H9 (cell line): ENCODE measurements around the gene TFAM. TPM values are rescaled to one million over a fixed set of nuclear protein-coding genes. Genes with fewer than 3 reads are reported as not detected.

Experiments used
- DNase-seq: peaks from one replicate; pipeline ENCODE4 v3.0.0-alpha.2; 2017
- H2AFZ ChIP-seq: one replicate; pipeline ENCODE4 v1.6.1; 2013; ENCODE audit warnings: mild to moderate bottlenecking, low read length, control low read depth, moderate library complexity
- H2AK5ac ChIP-seq: 2 replicates; pipeline ENCODE4 v1.6.1; 2013; ENCODE audit warnings: low read length, control low read depth, mixed read lengths; ENCODE audit not compliant: insufficient read length
- H2BK120ac ChIP-seq: one replicate; pipeline ENCODE4 v1.6.1; 2013; ENCODE audit warnings: low read depth, mild to moderate bottlenecking, low read length, control low read depth, inconsistent platforms; ENCODE audit not compliant: poor library complexity, severe bottlenecking
- H2BK12ac ChIP-seq: 2 replicates; pipeline ENCODE4 v1.6.1; 2013; ENCODE audit warnings: low read length, control low read depth, mixed read lengths, low read depth; ENCODE audit not compliant: insufficient read length
- H2BK15ac ChIP-seq: 2 replicates; pipeline ENCODE4 v1.6.1; 2013; ENCODE audit warnings: low read depth, low read length, control low read depth
- H2BK20ac ChIP-seq: one replicate; pipeline ENCODE4 v1.6.1; 2013; ENCODE audit warnings: low read depth, mild to moderate bottlenecking, low read length, control low read depth, inconsistent platforms; ENCODE audit not compliant: poor library complexity, severe bottlenecking
- H2BK5ac ChIP-seq: 2 replicates; pipeline ENCODE4 v1.6.1; 2013; ENCODE audit warnings: low read length, control low read depth, mixed read lengths; ENCODE audit not compliant: insufficient read length
- H3K14ac ChIP-seq: 2 replicates; pipeline ENCODE4 v1.6.1; 2013; ENCODE audit warnings: low read length, control low read depth; ENCODE audit not compliant: insufficient read depth
- H3K18ac ChIP-seq: 2 replicates; pipeline ENCODE4 v1.6.1; 2013; ENCODE audit warnings: low read depth, mild to moderate bottlenecking, mixed read lengths, low read length, control low read depth; ENCODE audit not compliant: insufficient read length
- H3K23ac ChIP-seq: 2 replicates; pipeline ENCODE4 v1.6.1; 2013; ENCODE audit warnings: low read length, control low read depth, mixed read lengths, low read depth; ENCODE audit not compliant: insufficient read length
- H3K23me2 ChIP-seq: 2 replicates; pipeline ENCODE4 v1.6.1; 2013; ENCODE audit warnings: low read depth, mild to moderate bottlenecking, mixed read lengths, low read length, control low read depth; ENCODE audit not compliant: insufficient read length, poor library complexity, severe bottlenecking
- H3K27ac ChIP-seq: 2 replicates; pipeline ENCODE4 v1.5.1; 2013; ENCODE audit warnings: low read length, control low read depth, mixed read lengths, low read depth; ENCODE audit not compliant: insufficient read length
- H3K27me3 ChIP-seq: 2 replicates; pipeline ENCODE4 v1.6.1; 2013; ENCODE audit warnings: low read length, control low read depth, inconsistent platforms; ENCODE audit not compliant: insufficient read depth
- H3K4ac ChIP-seq: 2 replicates; pipeline ENCODE4 v1.6.1; 2013; ENCODE audit warnings: low read depth, mild to moderate bottlenecking, control low read depth, inconsistent platforms, low read length, moderate library complexity
- H3K4me1 ChIP-seq: 2 replicates; pipeline ENCODE4 v1.6.1; 2013; ENCODE audit warnings: low read length, control low read depth, inconsistent platforms; ENCODE audit not compliant: insufficient read depth
- H3K4me2 ChIP-seq: 2 replicates; pipeline ENCODE4 v1.6.1; 2013; ENCODE audit warnings: low read length, control low read depth, mixed read lengths; ENCODE audit not compliant: insufficient read length, insufficient read depth
- H3K56ac ChIP-seq: 2 replicates; pipeline ENCODE4 v1.6.1; 2013; ENCODE audit warnings: low read depth, mild to moderate bottlenecking, mixed read lengths, low read length, control low read depth; ENCODE audit not compliant: insufficient read length
- H3K79me1 ChIP-seq: 2 replicates; pipeline ENCODE4 v1.6.1; 2013; ENCODE audit warnings: low read depth, mild to moderate bottlenecking, moderate library complexity, low read length, control low read depth, inconsistent platforms; ENCODE audit not compliant: insufficient read depth, poor library complexity, severe bottlenecking
- H3K79me2 ChIP-seq: 2 replicates; pipeline ENCODE4 v1.6.1; 2013; ENCODE audit warnings: low read length, control low read depth, inconsistent platforms; ENCODE audit not compliant: insufficient read depth
- H3K9ac ChIP-seq: 2 replicates; pipeline ENCODE4 v1.6.1; 2013; ENCODE audit warnings: low read length, control low read depth, mixed read lengths; ENCODE audit not compliant: insufficient read length; ENCODE audit errors: extremely low read depth
- H3K9me3 ChIP-seq: one replicate; pipeline ENCODE4 v1.6.1; 2013; ENCODE audit warnings: low read depth, low read length, inconsistent platforms; ENCODE audit not compliant: control insufficient read depth
- H3T11ph ChIP-seq: one replicate; pipeline ENCODE4 v1.6.1; 2013; ENCODE audit warnings: mild to moderate bottlenecking, low read length, control low read depth, inconsistent platforms
- H4K20me1 ChIP-seq: one replicate; pipeline ENCODE4 v1.6.1; 2013; ENCODE audit not compliant: control insufficient read depth, insufficient read length, insufficient read depth
- H4K5ac ChIP-seq: 2 replicates; pipeline ENCODE4 v1.6.1; 2013; ENCODE audit warnings: low read depth, mild to moderate bottlenecking, mixed read lengths, low read length, control low read depth; ENCODE audit not compliant: insufficient read length
- H4K8ac ChIP-seq: replicated peaks from 2 replicates; pipeline ENCODE4 v1.6.1; 2013; ENCODE audit warnings: low read length, control low read depth, mixed read lengths, low read depth; ENCODE audit not compliant: insufficient read length
- H4K91ac ChIP-seq: 2 replicates; pipeline ENCODE4 v1.6.1; 2013; ENCODE audit warnings: low read depth, mild to moderate bottlenecking, moderate library complexity, mixed read lengths, low read length, control low read depth; ENCODE audit not compliant: insufficient read length
- H3K27ac Mint-ChIP-seq, 3 experiments: 2 replicates in 2 of 3; 3 replicates in 1 of 3; pipeline ENCODE4 v1.8.0; 2020 to 2021; ENCODE audit warnings: mixed read lengths in 3 of 3, mild to moderate bottlenecking in 1 of 3, moderate library complexity in 1 of 3
- H3K27me3 Mint-ChIP-seq: 2 replicates; pipeline ENCODE4 v1.8.0; 2021; ENCODE audit warnings: low read depth, mild to moderate bottlenecking, moderate library complexity, mixed read lengths
- H3K36me3 Mint-ChIP-seq, 3 experiments: 2 replicates in 2 of 3; 3 replicates in 1 of 3; pipeline ENCODE4 v1.8.0; 2020 to 2021; ENCODE audit warnings: low read depth in 3 of 3, mixed read lengths in 3 of 3; ENCODE audit not compliant: insufficient read depth in 1 of 3
- H3K4me1 Mint-ChIP-seq, 2 experiments: 2 replicates each; pipeline ENCODE4 v1.8.0; 2020; ENCODE audit warnings: mixed read lengths in 2 of 2
- H3K4me3 Mint-ChIP-seq, 2 experiments: 2 replicates in 1 of 2; 3 replicates in 1 of 2; pipeline ENCODE4 v1.8.0; 2020 to 2021; ENCODE audit warnings: mild to moderate bottlenecking in 2 of 2, mixed read lengths in 2 of 2, moderate library complexity in 1 of 2
- H3K9me3 Mint-ChIP-seq, 2 experiments: 2 replicates in 1 of 2; 3 replicates in 1 of 2; pipeline ENCODE4 v1.8.0; 2020; ENCODE audit warnings: mild to moderate bottlenecking in 2 of 2, mixed read lengths in 2 of 2, moderate library complexity in 1 of 2
- CTCF ChIP-seq: fragments of 200-600 bp; sonication (generic); conservative IDR thresholded peaks from 3 replicates; pipeline ENCODE4 v1.8.0; 2021; ENCODE audit warnings: antibody characterized with exemption, mild to moderate bottlenecking
- WGBS: extraction: QIAGEN DNeasy Blood & Tissue Kit; methylation state at CpG from one replicate; pipeline ENCODE4 v1.1.7; 2013; ENCODE audit warnings: missing lambda C conversion rate, low lambda C conversion rate, mixed read lengths; ENCODE audit not compliant: insufficient read length; ENCODE audit errors: extremely low coverage; 5-methylcytosine and 5-hydroxymethylcytosine counted together
- total RNA-seq: library from RNA; stranded (reverse); gene quantifications from 2 replicates; pipeline ENCODE4 v1.2.1, GENCODE V29; 2021

Gene TFAM
- total RNA-seq, 1 experiment from 2014 or later, result 144 TPM

GRCh38 chr10:58400609-58401008, 15.4 kb downstream of the TFAM start:
- WGBS, result no CpG with 5 or more reads among the region's 1 CpG
- no peaks in the 10 kb centered on the region for H3K79me1 ChIP-seq
- H3K4me3 Mint-ChIP-seq, result no peak overlapping the region
- H2BK15ac ChIP-seq, result no peak overlapping the region
- H3K9me3 Mint-ChIP-seq, result no peaks in the 10 kb centered on the region; a peak in 1 of 5 replicates
- no peak overlapping the region for H3K4me2 ChIP-seq
- H3K23me2 ChIP-seq, result no peaks in the 10 kb centered on the region
- no peaks in the 10 kb centered on the region for H3K27me3 ChIP-seq
- H3K4me1 Mint-ChIP-seq, result no peaks in the 10 kb centered on the region
- no peaks in the 10 kb centered on the region for H3K9me3 ChIP-seq
- H3K27ac ChIP-seq, result no peak overlapping the region
- no peak overlapping the region for H2BK12ac ChIP-seq
- H3K27ac Mint-ChIP-seq, result no peak overlapping the region
- no peak overlapping the region for H4K91ac ChIP-seq
- TF ChIP-seq CTCF, result no peak
- no peak overlapping the region for H2BK5ac ChIP-seq
- H3K79me2 ChIP-seq, result no peaks in the 10 kb centered on the region
- no peak overlapping the region for H2BK120ac ChIP-seq
- H3K36me3 Mint-ChIP-seq, result peaks cover 2 to 21% (median 18%) of the 10 kb centered on the region in 3 experiments; a peak in 6 of 7 replicates
- no peak overlapping the region for H3K14ac ChIP-seq
- H2AFZ ChIP-seq, result no peak overlapping the region
- DNase-seq, result no peak
- H4K5ac ChIP-seq, result no peak overlapping the region
- H4K20me1 ChIP-seq, result no peaks in the 10 kb centered on the region
- no peak overlapping the region for H3K23ac ChIP-seq
- H2AK5ac ChIP-seq, result no peak overlapping the region
- H2BK20ac ChIP-seq, result no peak overlapping the region
- no peak overlapping the region for H3T11ph ChIP-seq
- no peaks in the 10 kb centered on the region for H3K27me3 Mint-ChIP-seq
- H3K9ac ChIP-seq, result no peak overlapping the region
- H3K56ac ChIP-seq, result no peak overlapping the region
- no peaks in the 10 kb centered on the region for H3K4me1 ChIP-seq
- H3K4ac ChIP-seq, result no peak overlapping the region
- H3K18ac ChIP-seq, result no peak overlapping the region
- H4K8ac ChIP-seq, result no peak overlapping the region
